Suppressor macrophage (primary cell): ENCODE results near the gene NUDT8.
A peak's percentile ranks its signal among the peaks of the same experiment; 100 is the strongest.
"Not testable (repeated sequence)": the region's sequence is repeated elsewhere in the genome, so short reads cannot be mapped to it uniquely, and the experiment has no call there.

Experiments
- DNase-seq, 4 experiments: peaks; one replicate each; pipeline ENCODE4 v3.0.0-alpha.2; 2020 to 2022

NUDT8 gene

GRCh38 chr11:67660752-67661151, 31.0 kb upstream of the NUDT8 start:
- not testable (repeated sequence) for DNase-seq

DNA sequence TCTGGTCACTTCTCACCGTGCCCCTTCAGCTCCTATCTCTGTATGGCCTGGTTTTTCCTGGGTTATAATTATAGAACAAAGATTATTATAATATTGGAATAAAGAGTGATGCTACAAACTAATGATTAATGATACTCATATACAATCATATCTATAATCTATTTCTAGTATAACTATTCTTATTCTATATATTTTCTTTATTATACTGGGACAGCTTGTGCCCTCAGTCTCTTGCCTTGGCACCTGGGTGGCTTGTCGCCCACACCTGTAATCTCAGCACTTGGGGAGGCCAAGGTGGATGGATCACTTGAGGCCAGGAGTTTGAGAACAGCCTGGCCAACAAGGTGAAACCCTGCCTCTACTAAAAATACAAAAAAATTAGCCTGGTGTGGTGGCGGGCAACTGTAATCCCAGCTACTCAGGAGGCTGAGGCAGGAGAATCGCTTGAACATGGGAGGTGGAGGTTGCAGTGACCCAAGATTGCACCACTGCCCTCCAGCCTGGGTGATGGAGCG, 30.0 kb upstream of the NUDT8 start:
- DNase-seq: not testable (repeated sequence)

- DNase-seq: no peak
Measured at GRCh38 chr11:67657300-67657699, 27.6 kb upstream of the NUDT8 start.

- DNase-seq: peak; percentile 22 to 67 (median 60)
Measured at GRCh38 chr11:67656278-67656922, 26.7 kb upstream of the NUDT8 start.

DNA sequence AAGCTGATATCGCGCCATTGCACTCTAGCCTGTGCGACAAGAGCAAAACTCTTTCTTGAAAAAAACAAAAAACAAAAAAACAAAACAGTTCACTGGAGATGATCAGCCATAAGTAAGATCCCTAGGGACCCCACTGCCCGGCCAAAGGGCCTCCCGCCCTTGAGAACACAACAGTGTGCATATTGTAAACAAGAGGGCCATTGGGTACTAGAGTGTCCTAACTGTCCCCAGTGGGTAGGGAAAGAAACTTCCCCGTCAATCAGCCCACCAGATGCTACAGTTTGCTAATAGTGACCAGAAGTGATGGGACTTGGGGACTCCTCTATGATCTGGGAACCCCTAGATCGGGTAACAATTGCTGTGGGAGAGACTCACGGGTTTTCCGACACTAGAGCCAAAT, 24.5 kb upstream of the NUDT8 start:
- no peak for DNase-seq

DNA sequence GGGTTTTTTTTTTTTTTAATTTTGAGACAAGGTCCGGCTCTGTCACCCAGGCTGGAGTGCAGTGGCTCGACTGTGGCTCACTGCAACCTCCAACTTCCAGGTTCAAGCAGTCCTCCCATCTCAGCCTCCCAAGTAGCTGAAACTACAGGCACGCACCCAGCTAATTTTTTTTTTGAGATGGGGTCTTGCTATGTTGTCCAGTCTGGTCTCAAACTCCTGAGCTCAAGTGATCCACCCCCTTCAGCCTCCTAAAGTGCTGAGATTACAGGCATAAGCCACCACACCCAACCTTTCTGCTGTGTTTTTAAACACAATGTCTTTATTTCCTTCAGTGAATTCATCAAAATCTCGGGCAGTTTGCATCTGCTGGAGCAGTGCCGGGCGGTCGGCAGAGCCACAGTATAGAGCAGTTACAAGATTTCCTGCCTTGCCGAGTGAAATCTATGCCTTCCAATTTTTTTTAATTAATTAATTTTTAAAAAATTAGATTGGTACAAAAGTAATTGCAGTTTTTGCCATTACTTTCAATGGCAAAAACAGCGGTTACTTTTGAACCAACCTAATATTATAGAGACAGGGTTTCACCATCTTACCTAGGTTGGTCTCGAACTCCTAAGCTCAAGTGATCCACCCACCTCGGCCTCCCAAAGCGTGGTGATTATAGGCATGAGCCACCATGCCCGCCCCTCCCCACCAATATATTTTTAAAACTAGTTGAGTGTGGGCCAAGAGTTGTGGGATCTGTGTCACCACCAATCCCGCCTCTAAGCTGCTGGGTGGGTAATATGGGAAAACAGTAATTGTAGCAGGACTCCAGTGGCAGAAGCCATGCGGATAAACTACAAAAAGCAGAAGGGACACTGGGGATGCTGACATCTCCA, 23.5 kb upstream of the NUDT8 start:
- DNase-seq: peak in 1 of 4 experiments; percentile 0

- DNase-seq: no peak
Measured at GRCh38 chr11:67651976-67652781, 22.4 kb upstream of the NUDT8 start.

DNA sequence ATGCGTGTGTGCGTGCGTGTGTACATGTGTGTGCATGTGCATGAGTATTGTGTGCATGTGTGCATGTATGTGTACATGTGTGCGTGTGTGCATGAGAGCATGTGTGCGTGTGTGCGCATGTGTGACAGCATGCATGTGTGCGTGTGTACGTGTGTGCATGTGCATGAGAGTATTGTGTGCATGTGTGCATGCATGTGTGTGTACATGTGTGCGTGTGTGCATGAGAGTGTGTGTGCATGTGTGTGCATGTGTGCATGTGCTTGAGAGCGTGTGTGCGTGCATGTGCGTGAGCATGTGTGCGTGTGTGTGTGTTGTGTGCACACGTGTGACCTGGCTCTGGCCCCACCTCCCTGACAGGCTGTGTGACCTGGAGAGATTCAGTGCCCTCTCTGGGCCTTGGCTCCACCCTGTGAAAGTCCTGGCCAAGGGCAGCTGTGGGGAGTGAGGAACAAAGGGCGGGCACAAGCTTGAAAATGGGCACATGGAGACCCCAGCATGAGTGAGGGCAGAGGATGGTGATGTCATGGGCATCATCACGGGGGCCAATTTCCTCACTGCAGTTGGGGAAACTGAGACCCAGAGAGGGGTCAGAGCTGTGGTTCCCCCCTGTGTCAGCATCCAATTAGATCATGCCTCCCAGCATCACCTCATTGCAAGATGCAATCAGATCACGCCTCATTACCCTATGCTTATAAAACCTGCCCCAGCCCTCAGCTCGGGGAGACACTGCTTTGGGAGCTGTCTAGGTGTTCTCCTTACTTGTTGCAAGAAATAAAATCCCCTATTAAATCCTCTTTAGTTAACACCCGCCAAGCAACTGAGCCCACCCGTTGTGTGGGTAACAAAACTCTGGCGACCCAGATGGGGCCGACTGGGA, 20.1 kb upstream of the NUDT8 start:
- DNase-seq: no peak

GRCh38 chr11:67648796-67649613, 19.3 kb upstream of the NUDT8 start:
- DNase-seq: peak; percentile 55 to 81 (median 70)

DNA sequence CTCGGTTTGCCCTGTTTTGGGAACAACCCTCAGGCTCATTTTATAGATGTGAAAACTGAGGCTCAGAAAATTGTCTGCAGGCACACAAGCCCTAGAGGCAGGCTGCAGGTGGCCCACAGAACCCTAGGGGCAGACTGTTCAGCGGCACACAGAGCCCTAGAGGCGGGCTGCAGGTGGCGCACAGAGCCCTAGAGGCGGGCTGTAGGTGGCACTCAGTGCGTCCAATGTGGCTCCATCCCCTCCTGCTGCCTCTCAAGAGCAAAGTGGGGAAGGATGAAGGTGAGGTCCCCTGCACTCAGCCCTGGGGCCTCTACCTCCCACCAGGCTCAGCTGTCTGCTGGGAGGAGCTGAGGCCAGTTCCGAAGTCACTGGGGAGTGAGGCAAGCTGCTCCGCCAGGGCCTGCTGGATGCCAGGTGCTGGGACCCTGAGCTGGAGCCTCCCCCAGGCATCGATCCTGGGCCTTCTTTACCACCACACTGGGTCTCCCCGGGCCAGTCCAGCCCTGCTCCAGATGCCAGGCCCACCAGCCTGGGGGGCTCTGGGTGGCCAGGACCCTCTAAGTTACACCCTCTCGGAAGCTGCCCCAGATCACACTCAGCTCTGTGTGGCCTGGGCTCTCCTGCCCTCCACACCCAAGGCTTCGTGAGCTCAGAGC, 18.5 kb upstream of the NUDT8 start:
- peak; percentile 14 to 53 (median 37) for DNase-seq

DNA sequence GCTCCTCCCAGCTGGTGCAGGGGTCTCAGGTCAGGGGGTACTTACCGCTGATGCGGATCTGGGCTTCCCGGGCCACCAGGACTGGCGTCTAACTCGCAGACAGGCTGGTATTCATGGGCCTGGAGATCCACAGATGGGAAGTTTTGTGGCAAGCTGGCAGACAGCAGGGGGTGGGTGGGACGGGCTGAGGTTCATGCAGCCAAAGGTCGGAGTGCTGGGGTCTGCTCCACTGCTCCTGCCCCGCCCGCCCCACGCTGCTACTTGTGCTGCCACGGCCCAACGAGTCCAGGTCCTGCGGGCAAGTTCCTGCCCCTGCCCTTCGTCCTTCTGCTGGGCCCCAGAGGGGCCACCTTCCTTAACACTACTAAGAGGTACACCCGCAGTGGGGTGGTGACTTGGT, 17.7 kb upstream of the NUDT8 start:
- no peak for DNase-seq

- DNase-seq: peak in 1 of 4 experiments; percentile 21
Measured at GRCh38 chr11:67646535-67647336, 17.0 kb upstream of the NUDT8 start.

GRCh38 chr11:67645521-67646461, 16.1 kb upstream of the NUDT8 start:
- no peak for DNase-seq

DNA sequence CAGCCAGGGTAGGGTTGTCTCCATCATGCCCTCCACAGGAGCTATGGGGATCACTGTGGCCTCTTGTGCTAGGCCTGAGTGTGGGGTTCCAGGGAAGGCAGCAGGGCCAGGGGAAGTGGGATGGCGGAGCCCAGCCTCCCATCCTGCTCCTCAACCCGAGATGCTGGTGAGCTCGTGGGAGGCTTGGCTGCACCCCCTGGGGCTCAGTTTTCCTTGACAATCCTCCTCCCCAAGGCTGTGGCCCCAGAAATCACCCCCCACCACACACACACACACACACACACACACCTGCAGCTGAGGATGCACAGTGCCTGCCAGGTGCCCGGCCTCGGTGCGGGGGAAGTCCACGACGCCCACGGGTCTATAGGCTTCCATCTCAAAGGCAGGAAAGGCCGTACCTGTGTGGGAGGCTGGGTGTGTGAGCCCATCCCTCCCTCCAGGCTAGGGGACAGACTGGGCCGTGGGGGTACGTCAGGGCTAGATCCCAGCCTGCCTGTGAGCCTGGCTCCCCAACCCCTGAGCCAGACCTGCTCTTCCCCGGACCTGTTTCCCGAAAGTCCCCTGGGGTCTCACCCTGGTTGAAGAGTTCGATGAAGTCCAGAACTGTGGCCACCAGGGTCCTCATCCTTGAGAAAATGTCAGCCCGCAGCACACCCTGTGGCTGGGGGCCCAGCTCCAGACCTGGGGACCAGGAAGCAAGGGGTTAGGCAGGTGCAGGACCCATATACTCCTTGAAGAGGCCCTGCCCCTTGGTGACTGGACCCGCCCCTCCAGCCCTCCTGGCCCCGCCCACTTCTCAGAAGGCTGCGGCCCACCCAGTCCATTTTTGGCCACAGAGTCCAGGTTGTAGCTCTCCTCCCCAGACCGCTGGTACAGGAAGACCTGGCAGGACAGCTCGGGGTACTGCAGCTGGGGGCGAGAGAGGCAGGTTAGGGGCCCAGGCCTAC, 15.0 kb upstream of the NUDT8 start:
- no peak for DNase-seq

GRCh38 chr11:67644042-67644441, 14.3 kb upstream of the NUDT8 start:
- DNase-seq: peak in 1 of 4 experiments; percentile 20

- no peak for DNase-seq
Measured at GRCh38 chr11:67642173-67643120, 12.7 kb upstream of the NUDT8 start.
